DMS153 treated with DMSO at 0.1 percent for 48 hours (cell line): ENCODE results near the gene PCGF2.
A peak's percentile ranks its signal among the peaks of the same experiment; 100 is the strongest.
"Not testable (repeated sequence)": the region's sequence is repeated elsewhere in the genome, so short reads cannot be mapped to it uniquely, and the experiment has no call there.

Source experiments
- DNase-seq: peaks from one replicate; lab custom pipeline; 2025; ENCODE audit not compliant: unreplicated experiment; lab: John Stamatoyannopoulos, UW

The PCGF2 gene

GRCh38 chr17:38738007-38738662 lies 10.0 kb downstream of the PCGF2 start:
- DNase-seq = no peak

GRCh38 chr17:38735161-38735997 lies 12.8 kb downstream of the PCGF2 start:
- peak; percentile 33 for DNase-seq

- DNase-seq = no peak
These were observed 13.9 kb downstream of the PCGF2 start for GRCh38 chr17:38733982-38734973.

- no peak for DNase-seq
These were observed 14.7 kb downstream of the PCGF2 start for GRCh38 chr17:38733282-38733981.

- no peak for DNase-seq
These were observed 15.5 kb downstream of the PCGF2 start for GRCh38 chr17:38732376-38733281.

GRCh38 chr17:38731526-38732294 lies 16.4 kb downstream of the PCGF2 start:
- DNase-seq = no peak

GRCh38 chr17:38730526-38731379 lies 17.4 kb downstream of the PCGF2 start:
- DNase-seq = peak; percentile 56

- peak; percentile 59 for DNase-seq
These were observed 18.1 kb downstream of the PCGF2 start, which contains the start of gene CISD3 for GRCh38 chr17:38729886-38730525. CISD3 (plus strand) TSS chr17:38730341; CDS start chr17:38730359, 18 bp downstream.

GRCh38 chr17:38729368-38729885 lies 18.7 kb downstream of the PCGF2 start:
- no peak for DNase-seq

- DNase-seq = no peak
These were observed 19.8 kb downstream of the PCGF2 start for GRCh38 chr17:38728290-38728831.

GRCh38 chr17:38727736-38728135 lies 20.4 kb downstream of the PCGF2 start:
- DNase-seq = no peak

- not testable (repeated sequence) for DNase-seq
These were observed 22.0 kb downstream of the PCGF2 start for GRCh38 chr17:38726145-38726544.

GRCh38 chr17:38725066-38725465 lies 23.1 kb downstream of the PCGF2 start:
- no peak for DNase-seq

- peak; percentile 84 for DNase-seq
These were observed 23.7 kb downstream of the PCGF2 start for GRCh38 chr17:38724337-38724988.

GRCh38 chr17:38721802-38722201 lies 26.3 kb downstream of the PCGF2 start:
- no peak for DNase-seq

GRCh38 chr17:38720941-38721340 lies 27.2 kb downstream of the PCGF2 start:
- no peak for DNase-seq
